Kasumi-1 (cell line): ENCODE results near the gene WDR59.
"Not testable (repeated sequence)": the region's sequence is repeated elsewhere in the genome, so short reads cannot be mapped to it uniquely, and the experiment has no call there.

Source experiments
- DNase-seq, 2 experiments: peaks; one replicate each; lab custom pipeline; 2025; lab: John Stamatoyannopoulos, UW

The WDR59 gene, protein sequence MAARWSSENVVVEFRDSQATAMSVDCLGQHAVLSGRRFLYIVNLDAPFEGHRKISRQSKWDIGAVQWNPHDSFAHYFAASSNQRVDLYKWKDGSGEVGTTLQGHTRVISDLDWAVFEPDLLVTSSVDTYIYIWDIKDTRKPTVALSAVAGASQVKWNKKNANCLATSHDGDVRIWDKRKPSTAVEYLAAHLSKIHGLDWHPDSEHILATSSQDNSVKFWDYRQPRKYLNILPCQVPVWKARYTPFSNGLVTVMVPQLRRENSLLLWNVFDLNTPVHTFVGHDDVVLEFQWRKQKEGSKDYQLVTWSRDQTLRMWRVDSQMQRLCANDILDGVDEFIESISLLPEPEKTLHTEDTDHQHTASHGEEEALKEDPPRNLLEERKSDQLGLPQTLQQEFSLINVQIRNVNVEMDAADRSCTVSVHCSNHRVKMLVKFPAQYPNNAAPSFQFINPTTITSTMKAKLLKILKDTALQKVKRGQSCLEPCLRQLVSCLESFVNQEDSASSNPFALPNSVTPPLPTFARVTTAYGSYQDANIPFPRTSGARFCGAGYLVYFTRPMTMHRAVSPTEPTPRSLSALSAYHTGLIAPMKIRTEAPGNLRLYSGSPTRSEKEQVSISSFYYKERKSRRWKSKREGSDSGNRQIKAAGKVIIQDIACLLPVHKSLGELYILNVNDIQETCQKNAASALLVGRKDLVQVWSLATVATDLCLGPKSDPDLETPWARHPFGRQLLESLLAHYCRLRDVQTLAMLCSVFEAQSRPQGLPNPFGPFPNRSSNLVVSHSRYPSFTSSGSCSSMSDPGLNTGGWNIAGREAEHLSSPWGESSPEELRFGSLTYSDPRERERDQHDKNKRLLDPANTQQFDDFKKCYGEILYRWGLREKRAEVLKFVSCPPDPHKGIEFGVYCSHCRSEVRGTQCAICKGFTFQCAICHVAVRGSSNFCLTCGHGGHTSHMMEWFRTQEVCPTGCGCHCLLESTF

DNA sequence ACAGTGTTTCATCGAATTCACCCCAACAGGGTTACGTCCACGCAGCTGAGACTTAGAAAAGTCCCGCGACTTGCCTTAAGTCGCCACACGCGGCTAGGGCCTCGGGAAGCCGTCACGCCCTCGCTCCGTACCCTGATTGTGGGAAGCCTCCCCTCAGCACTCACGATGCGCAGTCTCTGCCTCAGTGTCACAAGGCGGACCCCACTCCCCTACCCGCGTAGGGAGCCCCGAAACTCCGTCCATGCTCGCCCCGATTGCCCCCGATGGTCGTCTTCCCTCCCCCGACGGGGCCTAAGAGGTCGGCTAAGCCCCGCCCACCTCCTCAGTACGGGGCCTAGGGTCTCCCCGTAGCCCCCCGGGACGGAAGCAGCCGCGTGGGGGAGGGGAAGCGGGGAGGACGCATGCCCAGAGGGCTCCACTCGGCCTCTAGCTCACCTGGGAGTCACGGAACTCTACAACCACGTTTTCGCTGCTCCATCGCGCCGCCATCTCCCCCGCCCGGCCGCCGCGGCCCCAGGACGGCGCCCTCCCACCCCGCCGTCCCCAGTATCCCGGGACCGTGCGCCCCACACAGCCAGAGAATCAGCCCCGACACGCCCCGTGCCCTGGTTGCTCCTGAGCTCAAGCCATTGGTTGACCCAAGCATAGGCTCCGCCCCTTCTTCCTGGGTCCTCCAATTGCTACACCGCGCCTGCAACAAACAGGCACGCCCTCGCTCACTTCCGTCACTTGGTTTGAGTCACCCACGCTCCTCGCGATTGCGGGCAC is at the start of gene WDR59:
TSS of gene WDR59 (minus strand) at position 595 of the 768 bp plus-strand sequence. CDS start at position 489, 106 bp downstream.
- peak; percentile 99 for DNase-seq

DNA sequence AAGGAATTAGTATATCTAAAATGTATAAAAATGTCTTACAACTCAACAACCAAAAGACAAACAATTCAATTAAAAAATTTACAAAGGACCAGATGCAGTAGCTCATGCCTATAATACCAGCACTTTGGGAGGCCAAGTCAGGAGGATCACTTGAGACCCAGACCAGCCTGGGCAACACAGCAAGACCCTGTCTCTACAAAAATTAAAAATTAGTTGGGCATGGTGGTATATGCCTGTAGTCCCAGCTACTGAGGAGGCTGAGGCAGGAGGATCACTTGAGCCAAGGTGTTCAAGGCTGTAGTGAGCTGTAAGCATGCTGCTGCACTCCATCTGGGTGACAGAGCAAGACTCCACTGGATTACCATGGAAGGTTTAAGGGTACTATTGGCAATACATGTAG is 47.7 kb upstream of the WDR59 start:
- no peak for DNase-seq

- no peak for DNase-seq
Observed at GRCh38 chr16:75029854-75030253, 44.9 kb upstream of the WDR59 start.

DNA sequence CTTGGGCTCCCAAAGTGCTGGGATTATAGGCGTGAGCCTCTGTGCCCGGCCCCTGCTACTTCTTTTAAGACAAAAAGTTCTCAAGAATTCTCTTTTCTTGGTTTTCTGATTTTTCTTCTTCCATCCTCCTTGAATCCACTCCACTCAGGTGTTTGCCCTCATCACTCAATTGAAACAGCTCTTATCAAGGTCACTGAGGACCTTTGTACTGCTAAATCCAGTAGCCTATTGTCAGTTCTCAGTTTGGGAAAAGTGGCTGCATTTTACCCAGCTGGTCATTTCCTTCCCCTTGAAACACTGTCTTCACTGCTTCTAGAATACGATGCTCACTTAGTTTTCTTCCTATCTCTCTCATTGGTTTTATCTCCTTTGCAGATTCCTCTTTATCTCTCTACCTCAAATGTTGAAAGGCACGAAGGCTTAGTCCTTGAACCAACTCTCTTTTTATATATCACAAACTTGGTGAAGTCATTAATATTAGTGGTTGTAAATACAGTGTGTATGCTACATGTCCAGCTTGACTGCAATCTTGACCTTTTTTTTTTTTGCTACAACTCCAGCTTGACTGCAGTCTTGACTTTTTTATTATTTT is 43.7 kb upstream of the WDR59 start:
- DNase-seq: no peak

GRCh38 chr16:75027520-75028300 is 42.8 kb upstream of the WDR59 start:
- DNase-seq: no peak

- no peak for DNase-seq
Observed at GRCh38 chr16:75026892-75027391, 42.0 kb upstream of the WDR59 start.

DNA sequence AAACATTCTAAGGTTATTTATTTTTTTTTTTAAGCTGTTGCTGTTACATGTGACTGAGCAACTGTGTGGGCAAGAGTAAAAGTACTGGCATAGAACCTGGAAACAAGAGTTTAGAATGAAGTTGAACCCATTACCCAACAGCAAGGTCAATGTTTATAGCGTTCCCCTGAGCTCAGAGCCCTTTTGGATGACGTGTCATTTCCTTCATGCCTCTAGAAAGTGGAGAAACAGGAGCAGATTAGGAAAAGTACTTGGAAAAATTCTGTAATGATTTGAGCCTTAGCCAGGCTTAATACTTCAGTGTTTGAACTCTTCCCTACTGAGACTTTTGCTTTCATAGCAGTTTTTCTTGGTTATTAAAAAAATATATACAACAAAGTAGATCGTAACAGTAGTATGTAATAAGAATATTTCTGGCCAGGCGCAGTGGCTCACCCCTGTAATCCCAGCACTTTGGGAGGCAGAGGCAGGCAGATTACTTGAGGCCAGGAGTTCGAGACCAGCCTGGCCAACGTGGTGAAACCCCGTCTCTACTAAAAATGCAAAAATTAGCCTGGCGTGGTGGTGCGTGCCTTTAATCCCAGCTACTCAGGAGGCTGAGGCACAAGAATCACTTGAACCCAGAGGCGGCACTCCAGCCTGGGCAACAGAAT is 41.4 kb upstream of the WDR59 start:
- DNase-seq: not testable (repeated sequence)

- DNase-seq: no peak
Observed at GRCh38 chr16:75025761-75026160, 40.8 kb upstream of the WDR59 start.

GRCh38 chr16:75024594-75024993 is 39.7 kb upstream of the WDR59 start:
- DNase-seq: peak; percentile 83 to 95

GRCh38 chr16:75024182-75024581 is 39.3 kb upstream of the WDR59 start:
- DNase-seq: no peak

DNA sequence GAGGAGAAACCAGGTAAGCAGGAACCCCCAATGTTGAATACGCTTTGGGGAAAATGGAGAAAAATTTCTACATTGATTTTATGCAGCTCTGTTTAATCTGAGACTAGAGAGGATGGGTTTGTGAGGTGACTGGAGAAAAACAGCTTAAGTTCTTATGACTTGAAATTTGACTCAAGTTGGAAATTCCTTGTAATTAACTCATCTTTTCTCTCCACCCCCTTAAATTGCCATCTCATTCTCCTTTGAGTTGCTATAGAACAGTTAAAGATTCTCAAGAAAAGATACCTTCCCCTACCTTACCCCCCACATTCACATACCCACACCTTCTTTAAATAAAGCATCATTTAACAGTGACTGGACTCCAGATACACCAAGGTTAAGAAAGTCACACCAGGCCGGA is 38.1 kb upstream of the WDR59 start:
- DNase-seq: no peak

- no peak for DNase-seq
Observed at GRCh38 chr16:75022567-75022966, 37.6 kb upstream of the WDR59 start.

- DNase-seq: no peak
Observed at GRCh38 chr16:75021410-75021809, 36.5 kb upstream of the WDR59 start.

- no peak for DNase-seq
Observed at GRCh38 chr16:75019586-75019985, 34.7 kb upstream of the WDR59 start.

GRCh38 chr16:75019007-75019406 is 34.1 kb upstream of the WDR59 start:
- no peak for DNase-seq

DNA sequence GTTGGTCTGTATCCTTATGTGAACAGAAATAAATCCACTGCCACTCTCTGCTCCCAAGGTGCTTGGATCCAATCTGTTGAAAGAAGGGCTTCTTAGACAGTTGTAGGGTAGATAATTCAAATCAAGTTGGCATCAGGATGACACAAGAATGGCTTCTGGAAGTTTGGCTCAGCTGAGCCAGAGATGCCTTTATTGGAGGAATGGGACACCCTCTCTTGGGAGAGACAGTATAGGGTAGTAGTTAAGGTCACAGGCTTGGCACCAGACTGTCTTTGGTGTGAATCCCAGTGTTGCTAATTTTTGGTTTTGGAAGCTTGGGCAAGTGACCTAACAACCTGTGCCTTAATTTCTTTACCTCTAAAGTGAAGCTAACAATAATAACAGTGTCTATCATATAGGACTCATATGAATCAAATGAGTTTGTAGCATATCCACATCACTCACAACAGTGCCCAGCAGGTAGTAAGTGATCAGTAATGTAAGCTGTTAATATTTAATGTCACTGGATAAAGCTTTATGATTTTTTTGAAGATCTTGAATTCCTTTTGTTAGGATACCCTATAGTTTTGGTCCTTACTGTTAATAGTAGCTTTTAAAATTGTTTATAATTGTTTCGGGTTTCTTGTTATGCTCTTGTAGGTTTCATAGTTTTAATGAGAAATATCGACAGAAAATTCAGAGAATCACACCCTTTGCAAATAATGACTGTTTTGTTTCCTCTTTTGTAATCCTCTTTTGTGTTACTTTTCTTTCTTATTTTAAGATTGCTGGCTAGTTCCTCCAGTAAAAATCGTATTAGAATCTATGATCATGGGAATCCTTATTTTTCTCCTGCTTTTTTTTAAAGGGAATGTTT is 33.0 kb upstream of the WDR59 start:
- no peak for DNase-seq

GRCh38 chr16:75016451-75017081 is 31.6 kb upstream of the WDR59 start:
- DNase-seq: not testable (repeated sequence)

DNA sequence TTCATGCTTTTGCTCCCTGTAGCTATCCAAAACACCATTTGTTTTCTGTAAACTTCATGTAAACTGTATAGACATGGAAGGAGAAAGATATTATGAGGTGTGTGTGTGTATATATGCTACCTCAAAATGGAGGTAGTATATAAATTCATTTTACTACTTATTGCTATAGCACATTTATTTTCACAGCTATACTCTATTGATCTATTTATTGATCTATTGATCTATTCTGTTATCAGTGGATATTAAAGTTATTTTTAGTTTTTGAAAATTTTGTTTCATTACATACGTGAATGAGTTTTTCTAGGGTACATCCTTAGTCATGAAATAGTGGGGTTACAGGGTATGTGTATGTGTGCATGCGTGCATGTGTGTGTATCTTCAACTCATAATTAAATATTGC is 29.4 kb upstream of the WDR59 start:
- DNase-seq: no peak

GRCh38 chr16:75013123-75013522 is 28.2 kb upstream of the WDR59 start:
- DNase-seq: not testable (repeated sequence)
